GM21526 (cell line): ENCODE results near the gene WIPF3.
A peak's percentile ranks its signal among the peaks of the same experiment; 100 is the strongest.

Source experiments
- ATAC-seq: cut with Tn5 transposase; IDR thresholded peaks from one replicate; pipeline ENCODE4 v1.9.1; 2021; ENCODE audit warnings: moderate library complexity; ENCODE audit not compliant: unreplicated experiment, low FRiP score

Gene WIPF3

DNA sequence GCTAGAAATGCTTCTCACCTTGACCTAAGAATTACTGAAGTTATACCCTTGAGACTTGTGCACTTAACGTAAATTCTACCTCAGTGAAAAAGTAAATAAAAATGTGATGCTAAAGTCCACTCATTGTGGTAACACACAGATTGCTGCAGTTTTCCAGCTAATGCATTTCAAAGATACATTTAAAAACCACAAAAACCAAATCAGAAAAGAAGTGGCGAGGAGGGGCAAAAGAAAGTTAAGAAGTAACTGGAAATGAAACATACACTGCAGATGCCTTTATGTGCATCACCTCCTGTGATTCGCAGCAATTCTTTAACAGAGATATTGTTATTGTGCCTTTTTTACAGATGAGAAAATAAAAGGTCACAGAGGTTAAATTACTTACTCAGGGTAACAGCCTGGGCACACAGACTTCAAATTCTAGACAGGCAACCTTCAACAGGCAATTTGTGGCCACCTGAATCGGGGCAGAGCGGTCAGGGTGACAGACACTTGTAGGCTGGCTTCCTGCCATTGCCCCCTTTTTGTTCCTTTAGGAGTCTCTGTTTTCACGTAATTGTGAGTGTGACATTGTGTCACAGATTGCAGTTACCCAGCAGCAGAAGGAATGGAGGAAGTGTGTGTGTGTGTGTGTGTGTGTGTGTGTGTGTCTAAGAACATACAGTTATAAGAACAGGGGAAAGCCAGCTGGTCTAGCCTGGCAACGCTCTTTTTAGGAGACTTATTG, 1.9 kb downstream of the WIPF3 start:
- no peak for ATAC-seq

GRCh38 chr7:29809533-29810155, 3.3 kb downstream of the WIPF3 start:
- ATAC-seq = no peak

DNA sequence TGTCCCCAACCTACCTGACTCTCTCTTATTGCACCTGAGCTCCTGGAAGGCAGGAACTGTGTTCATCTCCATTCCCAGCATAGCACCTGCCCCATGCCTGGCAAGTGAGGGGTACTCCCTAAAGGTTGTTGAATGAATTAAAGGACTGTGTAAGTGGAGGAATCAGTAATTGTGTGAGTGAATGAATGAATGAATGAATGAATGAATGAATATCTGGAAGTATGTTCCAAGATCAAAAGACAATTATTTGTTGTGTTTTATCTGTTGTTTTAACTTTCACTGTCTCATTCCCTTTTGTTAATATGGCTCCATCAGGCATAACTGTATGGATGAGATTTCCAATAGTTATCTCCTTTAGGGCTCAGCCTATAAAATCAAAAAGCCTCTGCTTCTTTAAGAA, 4.0 kb downstream of the WIPF3 start:
- ATAC-seq = no peak

DNA sequence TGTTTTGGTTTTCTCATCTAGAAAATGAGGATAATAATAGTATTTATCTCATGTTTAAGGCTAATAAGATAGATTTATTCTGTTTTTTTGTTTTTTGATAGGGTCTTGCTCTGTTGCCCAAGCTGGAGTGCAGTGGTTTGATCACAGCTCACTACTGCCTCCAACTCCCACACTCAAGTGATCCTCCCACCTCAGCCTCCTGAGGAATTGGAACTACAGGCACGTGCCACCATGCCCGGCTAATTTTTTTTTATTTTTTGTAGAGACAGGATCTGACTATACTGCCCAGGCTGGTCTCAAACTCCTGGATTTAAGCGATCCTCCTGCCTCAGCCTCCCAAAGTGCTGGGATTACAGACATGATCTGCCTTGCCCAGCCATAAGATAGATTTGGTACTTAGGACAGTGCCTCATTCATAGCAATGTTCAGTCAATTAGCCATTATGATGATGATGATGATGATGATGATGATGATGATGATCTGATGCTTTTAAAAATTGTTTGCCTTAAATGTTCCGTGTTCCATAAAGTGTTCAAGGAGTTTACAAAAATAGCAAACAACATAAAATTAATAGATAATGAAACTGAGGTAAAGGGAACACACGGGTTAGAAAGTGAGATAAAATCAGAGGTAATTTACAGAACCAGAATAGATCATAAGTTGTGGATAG, 4.6 kb downstream of the WIPF3 start:
- ATAC-seq = no peak

DNA sequence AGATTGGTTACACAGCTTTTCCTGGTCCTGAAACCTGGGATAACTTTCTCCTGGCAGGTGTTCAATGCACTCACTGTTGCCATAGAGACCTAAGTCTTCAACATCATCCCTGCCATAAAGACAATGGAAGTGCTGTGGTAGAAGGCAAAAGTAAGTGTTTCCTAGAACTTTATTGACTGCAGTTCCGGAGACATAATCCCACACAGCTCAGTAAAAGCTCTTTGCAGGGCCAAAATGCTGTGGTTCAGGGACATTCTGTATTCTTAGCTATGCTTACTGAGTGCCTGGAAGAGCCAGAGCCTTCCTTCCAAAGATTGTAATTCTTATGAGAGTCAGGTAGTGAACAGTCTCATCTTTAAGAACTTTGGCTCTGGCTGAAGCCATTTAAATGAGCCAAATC, 5.3 kb downstream of the WIPF3 start:
- ATAC-seq = no peak

GRCh38 chr7:29812185-29812876, 6.0 kb downstream of the WIPF3 start:
- no peak for ATAC-seq

DNA sequence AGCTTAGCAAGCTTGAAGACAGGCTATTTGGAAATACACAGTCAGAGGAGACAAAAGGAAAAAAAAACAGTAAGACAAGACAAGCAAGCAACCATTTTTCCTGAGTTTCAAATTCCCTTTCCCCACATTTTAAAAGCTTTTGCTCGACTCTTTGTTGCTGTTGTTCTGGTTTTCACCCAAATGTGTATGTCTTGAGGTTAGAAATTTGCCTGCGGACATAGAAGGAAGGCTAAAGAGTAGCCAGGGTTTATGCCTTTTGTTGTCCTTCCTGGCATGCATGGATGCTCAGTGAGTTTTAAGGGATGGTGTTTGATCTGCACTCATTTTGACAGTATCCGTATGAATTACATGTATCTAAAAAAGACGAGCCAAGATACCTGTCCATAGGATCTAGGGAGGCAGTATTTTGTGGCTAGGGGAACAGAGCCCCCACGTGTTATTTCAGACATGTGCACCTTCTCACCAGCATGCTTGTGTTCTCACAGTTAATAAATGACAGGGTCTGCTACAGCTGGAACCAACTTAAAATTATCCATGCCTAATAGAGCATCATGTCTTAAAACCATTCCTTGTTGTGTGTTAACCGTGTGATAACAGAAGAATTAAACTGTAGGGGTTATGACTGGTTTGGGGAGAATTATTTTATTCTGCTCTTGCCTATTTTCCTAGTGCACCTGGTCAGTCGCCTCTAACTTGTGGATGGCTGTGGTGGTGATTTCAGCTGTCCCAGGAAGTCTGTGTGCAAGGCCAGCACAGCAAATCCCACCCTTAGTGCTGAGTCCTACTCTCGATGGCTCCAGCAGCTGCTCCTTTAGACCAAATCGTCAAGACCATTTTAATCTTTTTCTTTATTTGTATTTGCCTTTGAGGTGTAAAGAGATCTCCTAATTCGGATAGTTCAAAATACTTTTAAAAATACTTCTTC, 9.1 kb downstream of the WIPF3 start:
- no peak for ATAC-seq

DNA sequence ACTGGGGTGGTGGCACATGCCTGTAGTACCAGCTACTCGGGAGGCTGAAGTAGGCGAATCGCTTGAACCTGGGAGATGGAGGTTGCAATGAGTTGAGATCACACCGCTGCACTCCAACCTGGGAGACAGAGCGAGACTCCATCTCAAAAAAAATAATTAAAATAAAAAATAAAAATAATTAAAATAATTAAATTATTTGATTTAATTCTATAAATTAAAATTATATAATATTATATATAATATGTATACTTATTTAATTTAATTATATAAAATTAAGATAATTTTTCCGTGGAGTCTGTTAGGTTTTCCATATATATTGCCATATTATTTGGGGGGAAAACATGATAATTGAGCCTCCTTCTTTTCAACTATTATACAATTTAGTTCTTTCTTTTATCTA, 12.0 kb downstream of the WIPF3 start:
- no peak for ATAC-seq

DNA sequence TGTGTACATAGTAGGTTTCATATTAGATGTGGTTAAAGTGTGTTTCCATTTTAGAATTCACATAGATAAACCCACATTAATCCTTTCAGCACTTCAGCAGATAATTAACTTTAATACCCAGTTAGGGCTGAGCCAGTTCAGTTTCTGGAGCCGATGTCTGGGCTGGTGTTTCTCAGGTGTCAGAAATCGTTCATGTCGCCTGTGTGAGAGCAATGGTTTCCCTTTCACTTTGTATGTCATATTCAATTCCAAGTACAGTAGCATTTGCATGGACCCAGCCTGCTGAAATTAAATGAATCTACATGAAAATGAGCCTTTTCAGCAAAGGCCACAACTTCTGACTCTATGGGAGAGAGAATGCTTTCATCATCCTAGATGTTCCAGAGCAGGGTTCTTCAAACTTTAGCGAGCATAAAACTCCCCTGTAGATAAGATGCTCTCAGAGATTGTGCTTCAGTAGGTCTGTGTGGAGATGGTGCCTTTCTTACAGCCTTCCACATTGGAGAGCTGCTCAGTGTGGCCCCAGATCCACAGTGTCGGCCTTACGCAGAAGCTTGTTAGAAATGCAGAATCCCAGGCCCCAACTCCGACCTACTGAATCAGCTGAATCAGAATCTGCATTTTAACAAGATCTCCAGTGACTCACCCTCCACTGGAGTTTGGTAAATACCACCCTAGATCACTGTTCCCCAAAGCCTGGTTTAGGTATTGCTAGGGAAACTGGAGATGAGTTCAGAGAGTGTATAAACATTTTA, 19.6 kb downstream of the WIPF3 start:
- peak; percentile 96 for ATAC-seq

GRCh38 chr7:29826530-29826822, 20.2 kb downstream of the WIPF3 start:
- ATAC-seq = no peak

DNA sequence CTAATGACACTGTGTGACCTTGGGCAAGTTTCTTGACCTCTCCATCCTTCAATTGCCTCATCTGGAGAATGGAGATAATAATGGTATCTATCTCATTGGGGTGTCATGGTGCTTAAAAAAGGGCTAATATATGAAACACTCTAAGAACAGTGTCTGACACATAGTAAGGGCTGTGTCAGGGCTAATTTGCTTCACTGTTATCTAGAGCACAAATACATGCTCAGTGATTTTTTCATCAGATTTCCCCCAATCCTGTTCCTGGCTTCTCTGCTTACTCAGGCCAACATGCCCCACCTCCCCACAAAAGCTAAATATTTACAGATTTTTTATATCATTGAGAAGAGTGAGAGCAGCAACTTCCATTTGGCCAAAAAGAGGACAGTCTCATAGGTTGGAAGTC, 20.6 kb downstream of the WIPF3 start:
- ATAC-seq = no peak

DNA sequence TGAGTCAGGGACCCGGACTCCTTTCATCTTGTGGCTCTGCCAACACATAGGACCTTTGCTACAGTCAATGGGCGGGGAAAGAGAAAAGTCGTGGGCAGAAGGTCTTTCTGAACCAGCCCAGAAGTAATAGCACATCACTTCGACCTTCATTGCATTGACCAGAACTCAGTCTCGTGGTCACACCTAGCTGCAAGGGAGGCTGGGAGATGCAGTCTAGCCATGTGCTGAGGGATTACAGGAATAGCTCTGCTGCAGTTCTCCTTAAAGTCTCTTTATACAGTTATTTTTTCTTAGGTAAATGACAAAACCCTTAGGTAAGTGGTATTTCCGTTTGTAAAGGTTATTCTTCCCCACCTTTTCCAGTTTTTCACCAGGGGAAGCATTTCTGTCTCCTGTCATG, 25.4 kb downstream of the WIPF3 start:
- ATAC-seq = no peak

- no peak for ATAC-seq
Measured at GRCh38 chr7:29833929-29834328, 27.6 kb downstream of the WIPF3 start.

DNA sequence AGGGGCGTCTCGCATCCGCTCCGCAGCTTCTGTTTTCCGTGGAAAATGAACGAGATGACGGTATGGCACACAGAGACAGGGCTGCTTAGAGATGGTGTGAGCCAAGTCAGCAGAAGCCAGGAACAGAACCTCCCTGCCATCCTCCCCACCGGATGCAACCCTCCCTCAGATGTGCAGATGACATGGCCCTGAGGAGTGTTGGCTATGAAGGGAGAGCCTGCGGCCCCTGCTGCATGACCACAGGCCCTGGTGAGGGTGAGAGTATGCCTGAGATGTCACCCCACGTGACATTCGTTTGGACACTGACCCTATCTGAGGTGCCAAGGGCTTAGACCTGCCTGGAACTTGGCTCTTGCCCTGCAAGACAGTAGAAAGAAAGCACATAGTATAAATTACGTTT, 29.4 kb downstream of the WIPF3 start:
- no peak for ATAC-seq

GRCh38 chr7:29839302-29839701, 33.0 kb downstream of the WIPF3 start:
- no peak for ATAC-seq

GRCh38 chr7:29839921-29840320, 33.6 kb downstream of the WIPF3 start:
- no peak for ATAC-seq

DNA sequence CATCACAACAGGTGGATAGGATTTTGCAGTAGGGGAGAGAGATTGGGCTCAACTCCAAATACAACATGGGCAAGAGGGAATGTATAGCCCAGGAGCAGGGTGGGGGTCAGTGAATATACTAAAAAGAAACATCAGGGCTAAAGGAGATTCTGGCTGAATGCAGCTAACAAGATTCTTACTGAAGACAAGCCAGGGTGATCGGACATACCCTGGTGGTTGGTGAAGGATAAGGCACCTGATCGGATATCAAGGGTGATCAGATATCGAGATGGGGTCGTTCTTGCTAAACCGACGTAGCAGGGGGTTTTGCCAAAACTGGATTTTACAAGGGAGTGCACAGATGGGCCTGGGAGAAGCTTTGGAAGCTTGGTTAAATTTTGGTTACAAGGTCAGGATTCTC, 34.4 kb downstream of the WIPF3 start:
- ATAC-seq = no peak

GRCh38 chr7:29841926-29842701, 35.8 kb downstream of the WIPF3 start:
- no peak for ATAC-seq

DNA sequence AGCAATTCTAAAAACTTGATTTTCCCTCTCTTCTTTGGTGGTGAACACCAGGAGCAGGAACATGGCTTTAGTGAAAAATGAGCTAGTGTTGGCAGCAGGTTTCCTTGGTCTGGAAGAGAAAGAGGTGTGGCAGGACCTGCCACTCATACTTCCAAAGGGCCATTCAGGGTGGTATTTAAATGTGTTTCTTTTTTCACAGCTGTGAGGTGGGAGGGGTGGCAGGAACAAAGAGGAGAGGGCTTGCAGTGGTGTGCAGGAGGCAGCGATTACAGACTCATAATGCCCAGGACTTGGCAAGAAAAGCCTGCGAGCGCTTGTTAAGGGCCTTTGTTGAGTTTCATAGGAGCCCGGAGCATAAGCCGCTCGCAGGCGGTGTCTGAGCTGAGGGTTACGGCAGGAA, 36.8 kb downstream of the WIPF3 start:
- no peak for ATAC-seq
